ENCODE measurements around the gene LBH.

The LBH gene

GRCh38 chr2:30285758-30286157 is 54.4 kb downstream of the LBH start:
- no peak for DNase-seq
- no peaks in the 10 kb centered on the region for H3K4me1 ChIP-seq
- no peak overlapping the region for H3K4me3 ChIP-seq (ENCODE audit: low read depth, low read length)
- no peaks in the 10 kb centered on the region for H3K36me3 ChIP-seq
- H3K27me3 ChIP-seq = no peaks in the 10 kb centered on the region
- no peaks in the 10 kb centered on the region for H3K9me3 ChIP-seq
- TF ChIP-seq CTCF (IDR thresholded peaks at IDR 0.05; ENCODE audit: low read depth, low read length) = no peak

- Histone ChIP-seq H3K4me1 (no peaks in the 10 kb centered on the region), H3K27me3 (no peaks in the 10 kb centered on the region), H3K4me3 (ENCODE audit: low read depth, low read length) (no peak overlapping the region), H3K36me3 (no peaks in the 10 kb centered on the region), H3K9me3 (no peaks in the 10 kb centered on the region)
- no peak for DNase-seq
- no peak for TF ChIP-seq CTCF (IDR thresholded peaks at IDR 0.05; ENCODE audit: low read depth, low read length)
Measured at GRCh38 chr2:30287190-30287840, 56.0 kb downstream of the LBH start.

- Histone ChIP-seq H3K27me3 (no peaks in the 10 kb centered on the region), H3K36me3 (no peaks in the 10 kb centered on the region), H3K9me3 (no peaks in the 10 kb centered on the region), H3K4me1 (no peaks in the 10 kb centered on the region), H3K4me3 (ENCODE audit: low read depth, low read length) (no peak overlapping the region)
- DNase-seq = no peak
- no peak for TF ChIP-seq CTCF (IDR thresholded peaks at IDR 0.05; ENCODE audit: low read depth, low read length)
Measured at GRCh38 chr2:30287857-30288513, 56.7 kb downstream of the LBH start.

- H3K4me3 ChIP-seq (ENCODE audit: low read depth, low read length) = no peak overlapping the region
- no peak for DNase-seq
- H3K36me3 ChIP-seq = no peaks in the 10 kb centered on the region
- H3K4me1 ChIP-seq = no peaks in the 10 kb centered on the region
- H3K27me3 ChIP-seq = no peaks in the 10 kb centered on the region
- H3K9me3 ChIP-seq = no peaks in the 10 kb centered on the region
- no peak for TF ChIP-seq CTCF (IDR thresholded peaks at IDR 0.05; ENCODE audit: low read depth, low read length)
Measured at GRCh38 chr2:30288561-30288960, 57.2 kb downstream of the LBH start.

GRCh38 chr2:30293303-30293921 is 62.1 kb downstream of the LBH start:
- no peak for DNase-seq
- H3K9me3 ChIP-seq = no peaks in the 10 kb centered on the region
- TF ChIP-seq CTCF (IDR thresholded peaks at IDR 0.05; ENCODE audit: low read depth, low read length) = no peak

GRCh38 chr2:30294133-30294532 is 62.8 kb downstream of the LBH start:
- no peak for TF ChIP-seq CTCF (IDR thresholded peaks at IDR 0.05; ENCODE audit: low read depth, low read length)
- no peak for DNase-seq
- H3K4me3 ChIP-seq (ENCODE audit: low read depth, low read length) = no peak overlapping the region
- H3K4me1 ChIP-seq = no peaks in the 10 kb centered on the region
- no peaks in the 10 kb centered on the region for H3K36me3 ChIP-seq
- no peaks in the 10 kb centered on the region for H3K9me3 ChIP-seq
- no peaks in the 10 kb centered on the region for H3K27me3 ChIP-seq

More at GRCh38 chr2:30293303-30293921, 62.1 kb downstream of the LBH start:
- Histone ChIP-seq H3K4me1 (no peaks in the 10 kb centered on the region), H3K36me3 (no peaks in the 10 kb centered on the region), H3K27me3 (no peaks in the 10 kb centered on the region), H3K4me3 (ENCODE audit: low read depth, low read length) (no peak overlapping the region)
